HG02852 (cell line): ENCODE measurements around the gene ANKRA2.

Experiments used
- ATAC-seq: cut with Tn5 transposase; IDR thresholded peaks from one replicate; pipeline ENCODE4 v1.9.1; 2021; ENCODE audit warnings: mild to moderate bottlenecking, moderate library complexity; ENCODE audit not compliant: unreplicated experiment

Gene ANKRA2, protein sequence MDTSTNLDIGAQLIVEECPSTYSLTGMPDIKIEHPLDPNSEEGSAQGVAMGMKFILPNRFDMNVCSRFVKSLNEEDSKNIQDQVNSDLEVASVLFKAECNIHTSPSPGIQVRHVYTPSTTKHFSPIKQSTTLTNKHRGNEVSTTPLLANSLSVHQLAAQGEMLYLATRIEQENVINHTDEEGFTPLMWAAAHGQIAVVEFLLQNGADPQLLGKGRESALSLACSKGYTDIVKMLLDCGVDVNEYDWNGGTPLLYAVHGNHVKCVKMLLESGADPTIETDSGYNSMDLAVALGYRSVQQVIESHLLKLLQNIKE

DNA sequence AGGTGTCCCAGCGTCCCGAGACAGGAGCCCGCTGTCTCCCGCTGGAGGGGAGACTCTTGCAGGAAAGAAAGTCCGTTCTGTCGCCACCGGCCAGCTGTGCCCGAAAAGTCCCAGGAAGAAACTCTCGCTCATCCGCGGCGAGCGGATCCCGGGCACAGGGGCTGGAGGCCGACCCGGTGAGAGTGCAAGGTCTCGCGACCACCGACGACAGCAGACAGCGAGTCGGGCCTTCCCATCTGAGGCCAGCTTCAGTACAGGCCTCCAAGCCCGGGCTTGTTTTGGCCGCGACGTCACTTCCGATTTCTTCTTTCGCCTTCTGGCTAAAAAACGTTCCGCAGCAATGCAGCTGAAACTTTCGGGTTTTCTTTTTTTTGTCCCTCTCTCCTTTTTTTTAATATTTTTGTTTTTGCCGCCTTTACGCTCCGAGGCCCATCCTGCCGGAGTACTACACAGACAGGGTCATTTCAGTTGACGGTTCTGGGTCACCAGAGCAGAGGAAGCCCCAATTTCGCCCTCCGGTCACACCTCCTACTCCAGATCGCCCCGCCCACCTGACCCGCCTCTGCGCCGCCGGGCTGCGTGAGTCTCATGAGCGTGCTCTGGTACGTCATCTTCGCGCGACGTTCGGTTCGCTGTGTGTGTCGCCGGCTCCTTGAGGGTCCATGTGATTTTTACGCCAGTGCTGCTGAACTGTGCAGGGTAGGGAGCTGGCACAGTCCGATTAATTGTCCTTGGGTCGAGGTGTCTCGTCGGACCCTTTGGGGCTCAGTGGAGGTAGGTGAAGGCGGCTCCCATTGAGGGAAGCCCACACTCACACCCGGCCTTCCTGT, at the start of gene ANKRA2, which contains the start of gene UTP15:
Gene ANKRA2, minus strand, starts transcription at position 501 of the 830 bp plus-strand sequence. CDS start 2,758 bp downstream, outside the sequence.
Gene UTP15, plus strand, starts transcription at position 605 of the 830 bp plus-strand sequence. CDS start 1,602 bp downstream, outside the sequence.
- ATAC-seq = peak; percentile 93

DNA sequence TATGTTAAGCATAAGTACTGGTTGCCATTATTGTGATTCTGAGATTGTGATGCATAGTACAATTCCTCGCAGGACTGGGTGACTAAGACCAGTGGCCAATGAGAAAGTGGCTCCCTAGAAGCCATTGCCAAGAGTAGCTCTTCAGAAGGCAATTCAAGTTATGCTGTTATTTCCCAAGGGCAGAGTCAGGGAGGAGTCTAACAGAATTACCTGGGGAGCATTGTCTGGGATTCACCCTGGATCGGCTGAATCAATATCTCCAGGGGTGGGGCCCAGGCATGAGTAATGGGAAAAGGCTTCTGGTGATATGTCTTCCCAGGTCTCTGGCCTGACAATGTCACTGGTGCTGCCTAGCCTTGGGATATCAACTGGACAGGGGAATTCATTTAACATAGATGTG, 49.6 kb upstream of the ANKRA2 start:
- no peak for ATAC-seq

DNA sequence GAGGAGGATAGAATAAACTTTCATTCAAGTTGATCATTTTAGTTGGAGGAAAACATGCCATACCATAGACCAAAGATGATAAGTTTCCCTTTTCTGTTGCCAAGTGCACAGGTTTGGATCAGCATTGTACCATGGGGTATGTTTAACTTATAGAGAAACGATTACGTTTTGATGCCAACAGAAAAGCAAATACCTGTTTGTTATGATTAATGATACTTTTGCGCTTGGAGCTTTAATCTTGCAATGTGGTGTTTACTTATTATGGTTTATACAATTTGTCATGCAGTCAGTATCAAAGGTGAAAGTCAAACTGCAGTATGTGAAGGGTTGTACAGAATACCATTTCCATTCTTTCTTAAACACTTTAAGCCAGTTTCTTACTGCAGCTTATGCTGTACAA, 47.4 kb upstream of the ANKRA2 start:
- no peak for ATAC-seq

GRCh38 chr5:73607228-73607627, 41.8 kb upstream of the ANKRA2 start:
- no peak for ATAC-seq

DNA sequence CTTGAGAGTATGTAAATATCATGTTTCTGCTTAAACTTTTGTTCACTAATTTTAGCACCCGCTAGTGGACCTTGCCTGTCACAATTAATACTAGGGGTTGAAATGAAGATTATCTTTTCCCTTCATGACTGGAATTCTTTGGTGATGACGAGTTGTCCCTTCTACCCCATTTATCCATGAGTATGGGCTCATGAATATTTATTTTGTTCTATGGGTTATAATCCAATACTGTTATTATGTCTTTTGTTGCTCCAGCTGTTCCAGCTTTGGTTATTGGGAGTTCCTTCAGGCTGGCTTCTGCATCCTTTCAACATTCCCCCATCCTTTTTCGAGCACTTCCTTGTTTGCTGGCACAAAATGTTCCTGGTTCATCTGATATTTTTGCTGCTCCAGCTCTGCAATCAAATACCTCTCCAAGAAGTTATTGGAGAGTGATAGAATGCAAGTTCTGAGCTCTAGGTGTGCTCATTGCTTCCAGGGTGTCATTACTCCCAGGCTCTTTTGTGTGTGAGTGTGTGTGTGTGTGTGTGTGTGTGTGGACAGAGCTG, 40.8 kb upstream of the ANKRA2 start:
- ATAC-seq = no peak

- no peak for ATAC-seq
Measured at GRCh38 chr5:73605223-73606087, 40.0 kb upstream of the ANKRA2 start.

DNA sequence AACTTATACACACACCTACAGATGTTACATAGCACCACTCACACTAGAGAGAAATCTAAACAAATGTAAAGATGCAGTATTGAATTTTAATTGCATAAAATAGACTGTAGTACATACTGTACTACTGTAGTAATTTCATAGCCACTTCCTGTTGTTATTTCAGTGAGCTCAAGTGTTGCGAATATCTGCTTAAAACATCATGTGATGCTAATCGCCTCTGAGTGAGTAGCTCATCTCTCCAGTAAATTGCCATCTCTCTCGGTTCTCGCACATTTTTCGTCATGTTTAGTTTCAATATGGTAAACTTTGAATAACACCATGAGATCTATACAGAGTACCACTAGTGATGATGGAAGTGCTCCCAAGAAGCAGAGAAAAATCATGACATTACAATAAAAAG, 38.6 kb upstream of the ANKRA2 start:
- no peak for ATAC-seq

GRCh38 chr5:73599380-73599779, 33.9 kb upstream of the ANKRA2 start:
- no peak for ATAC-seq

GRCh38 chr5:73596705-73597328, 31.4 kb upstream of the ANKRA2 start:
- ATAC-seq = no peak

- no peak for ATAC-seq
Measured at GRCh38 chr5:73592551-73592950, 27.1 kb upstream of the ANKRA2 start.

DNA sequence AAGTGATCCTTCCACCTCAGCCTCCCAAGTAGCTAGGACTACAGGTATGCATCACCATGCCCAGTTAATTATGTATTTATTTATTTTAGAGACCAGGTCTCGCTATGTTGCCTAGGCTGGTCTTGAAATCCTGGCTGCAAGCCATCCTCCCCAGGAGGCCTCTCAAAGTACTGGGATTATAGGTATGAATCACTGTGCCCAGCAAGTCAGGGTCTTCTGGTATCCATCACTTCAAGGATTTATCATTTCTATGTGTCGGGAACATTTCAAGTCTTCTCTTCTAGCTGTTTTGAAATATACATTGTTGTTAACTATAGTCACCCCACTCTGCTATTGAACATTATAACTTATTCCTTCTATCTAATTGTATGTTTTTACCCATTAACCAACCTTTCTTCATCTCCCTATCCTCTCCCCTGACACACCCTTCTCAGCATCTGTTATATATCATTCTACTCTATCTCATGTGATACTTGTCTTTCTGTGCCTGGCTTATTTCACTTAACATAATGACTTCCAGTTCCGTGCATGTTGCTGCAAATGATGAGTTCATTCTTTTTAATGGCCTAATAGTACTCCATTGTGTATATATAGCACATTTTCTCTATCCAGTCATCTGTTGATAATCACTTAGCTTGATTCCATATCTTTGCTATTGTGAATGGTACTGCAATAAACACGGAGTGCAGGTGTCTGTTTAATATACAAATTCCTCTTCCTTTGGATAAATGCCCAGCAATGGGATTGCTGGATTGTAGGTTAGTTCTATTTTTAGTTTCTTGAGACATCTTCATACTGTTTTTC, 26.5 kb upstream of the ANKRA2 start:
- no peak for ATAC-seq

GRCh38 chr5:73591102-73591695, 25.8 kb upstream of the ANKRA2 start:
- ATAC-seq = peak; percentile 68

- no peak for ATAC-seq
Measured at GRCh38 chr5:73587923-73588322, 22.5 kb upstream of the ANKRA2 start.

- ATAC-seq = no peak
Measured at GRCh38 chr5:73582285-73583145, 17.1 kb upstream of the ANKRA2 start.

DNA sequence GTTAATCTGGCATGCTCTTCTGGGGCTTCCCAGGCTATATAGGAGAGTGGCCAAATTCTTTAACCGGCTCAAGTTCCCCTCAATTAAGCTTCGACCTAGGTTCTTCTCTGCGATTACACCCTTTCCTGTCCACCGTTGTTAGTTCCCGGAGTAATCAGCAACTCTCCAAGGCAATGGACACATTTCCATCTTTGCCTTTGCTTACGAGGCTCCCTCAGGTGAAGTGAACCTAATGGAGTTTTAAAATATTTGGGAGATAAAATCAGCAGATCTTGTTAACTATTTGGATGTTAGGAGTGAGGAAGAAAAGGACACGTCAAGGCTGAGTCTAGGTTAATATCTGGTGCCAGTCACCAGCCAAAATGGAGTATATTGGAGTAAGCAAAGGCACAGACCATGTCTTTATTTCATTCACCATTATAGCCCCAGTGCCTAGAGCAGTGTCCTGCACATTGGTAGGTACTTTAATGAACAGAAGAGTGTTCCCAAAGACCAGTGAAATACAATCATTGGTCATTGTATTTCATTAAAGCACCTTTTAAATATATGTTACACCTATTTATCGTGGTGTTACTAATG, 619 bp upstream of the ANKRA2 start:
- no peak for ATAC-seq

GRCh38 chr5:73564675-73565074, 764 bp downstream of the ANKRA2 start:
- ATAC-seq = peak; percentile 20

- ATAC-seq = no peak
Measured at GRCh38 chr5:73564018-73564417, 1.4 kb downstream of the ANKRA2 start.

- ATAC-seq = no peak
Measured at GRCh38 chr5:73558950-73559349, 6.5 kb downstream of the ANKRA2 start.
